Measurements from ENCODE around the gene PSMD11.

PSMD11 gene

GRCh38 chr17:32452281-32452680, 8.0 kb downstream of the PSMD11 start:
- Mint-ChIP-seq H3K36me3 (ENCODE audit: low read depth) (peaks cover 83% of the 10 kb centered on the region), H3K27ac (no peak overlapping the region), H3K4me3 (no peak overlapping the region), H3K4me1 (ENCODE audit: low read depth) (peaks cover 17% of the 10 kb centered on the region), H3K27me3 (no peaks in the 10 kb centered on the region), H3K9me3 (no peaks in the 10 kb centered on the region)

- Mint-ChIP-seq H3K36me3 (ENCODE audit: low read depth) (peaks cover 87% of the 10 kb centered on the region), H3K9me3 (no peaks in the 10 kb centered on the region)
Measured at GRCh38 chr17:32453370-32453769, 9.1 kb downstream of the PSMD11 start.

GRCh38 chr17:32458371-32458770, 14.1 kb downstream of the PSMD11 start:
- H3K27me3 Mint-ChIP-seq: no peaks in the 10 kb centered on the region
- peaks cover 82% of the 10 kb centered on the region for H3K36me3 Mint-ChIP-seq (ENCODE audit: low read depth)
- peak overlapping the region; percentile 62 for H3K27ac Mint-ChIP-seq
- peaks cover 38% of the 10 kb centered on the region for H3K4me1 Mint-ChIP-seq (ENCODE audit: low read depth)
- H3K9me3 Mint-ChIP-seq: no peaks in the 10 kb centered on the region
- no peak overlapping the region for H3K4me3 Mint-ChIP-seq

More at GRCh38 chr17:32453370-32453769, 9.1 kb downstream of the PSMD11 start:
- no peak overlapping the region for H3K4me3 Mint-ChIP-seq
- no peaks in the 10 kb centered on the region for H3K27me3 Mint-ChIP-seq
- H3K27ac Mint-ChIP-seq: no peak overlapping the region
- peaks cover 24% of the 10 kb centered on the region for H3K4me1 Mint-ChIP-seq (ENCODE audit: low read depth)

- Mint-ChIP-seq H3K27me3 (no peaks in the 10 kb centered on the region), H3K27ac (no peak overlapping the region), H3K9me3 (no peaks in the 10 kb centered on the region), H3K36me3 (ENCODE audit: low read depth) (peaks cover 77% of the 10 kb centered on the region), H3K4me3 (no peak overlapping the region), H3K4me1 (ENCODE audit: low read depth) (peaks cover 38% of the 10 kb centered on the region)
Measured at GRCh38 chr17:32460054-32460453, 15.7 kb downstream of the PSMD11 start.

- peak overlapping the region; percentile 41 for H3K27ac Mint-ChIP-seq
Measured at GRCh38 chr17:32461498-32461852, 17.2 kb downstream of the PSMD11 start.

GRCh38 chr17:32461853-32462617, 17.7 kb downstream of the PSMD11 start:
- no peak overlapping the region for H3K4me3 Mint-ChIP-seq
- H3K27me3 Mint-ChIP-seq: no peaks in the 10 kb centered on the region
- peaks cover 35% of the 10 kb centered on the region for H3K4me1 Mint-ChIP-seq (ENCODE audit: low read depth)
- peak overlapping the region; percentile 41 for H3K27ac Mint-ChIP-seq
- H3K36me3 Mint-ChIP-seq (ENCODE audit: low read depth): peaks cover 81% of the 10 kb centered on the region
- no peaks in the 10 kb centered on the region for H3K9me3 Mint-ChIP-seq

More at GRCh38 chr17:32461498-32461852, 17.2 kb downstream of the PSMD11 start:
- Mint-ChIP-seq H3K9me3 (no peaks in the 10 kb centered on the region), H3K4me3 (no peak overlapping the region), H3K27me3 (no peaks in the 10 kb centered on the region), H3K4me1 (ENCODE audit: low read depth) (peaks cover 38% of the 10 kb centered on the region), H3K36me3 (ENCODE audit: low read depth) (peaks cover 80% of the 10 kb centered on the region)

- Mint-ChIP-seq H3K4me3 (no peak overlapping the region), H3K27ac (no peak overlapping the region), H3K9me3 (no peaks in the 10 kb centered on the region), H3K27me3 (no peaks in the 10 kb centered on the region), H3K4me1 (ENCODE audit: low read depth) (peaks cover 22% of the 10 kb centered on the region), H3K36me3 (ENCODE audit: low read depth) (peaks cover 79% of the 10 kb centered on the region)
Measured at GRCh38 chr17:32463304-32463703, 19.0 kb downstream of the PSMD11 start.

GRCh38 chr17:32464374-32464773, 20.1 kb downstream of the PSMD11 start:
- Mint-ChIP-seq H3K4me1 (ENCODE audit: low read depth) (peaks cover 18% of the 10 kb centered on the region), H3K36me3 (ENCODE audit: low read depth) (peaks cover 79% of the 10 kb centered on the region), H3K27ac (no peak overlapping the region), H3K9me3 (no peaks in the 10 kb centered on the region), H3K4me3 (no peak overlapping the region), H3K27me3 (no peaks in the 10 kb centered on the region)

- Mint-ChIP-seq H3K27ac (peak overlapping the region; percentile 29), H3K4me3 (no peak overlapping the region), H3K27me3 (no peaks in the 10 kb centered on the region), H3K36me3 (ENCODE audit: low read depth) (peaks cover 77% of the 10 kb centered on the region), H3K9me3 (no peaks in the 10 kb centered on the region), H3K4me1 (ENCODE audit: low read depth) (no peaks in the 10 kb centered on the region)
Measured at GRCh38 chr17:32467949-32468348, 23.6 kb downstream of the PSMD11 start.

- H3K27me3 Mint-ChIP-seq: no peaks in the 10 kb centered on the region
- no peaks in the 10 kb centered on the region for H3K4me1 Mint-ChIP-seq (ENCODE audit: low read depth)
- no peaks in the 10 kb centered on the region for H3K9me3 Mint-ChIP-seq
- H3K27ac Mint-ChIP-seq: no peak overlapping the region
- no peak overlapping the region for H3K4me3 Mint-ChIP-seq
- H3K36me3 Mint-ChIP-seq (ENCODE audit: low read depth): peaks cover 82% of the 10 kb centered on the region
Measured at GRCh38 chr17:32470405-32471167, 26.3 kb downstream of the PSMD11 start.

GRCh38 chr17:32471652-32472051, 27.3 kb downstream of the PSMD11 start:
- no peaks in the 10 kb centered on the region for H3K9me3 Mint-ChIP-seq
- H3K27ac Mint-ChIP-seq: no peak overlapping the region
- H3K4me3 Mint-ChIP-seq: no peak overlapping the region
- H3K27me3 Mint-ChIP-seq: no peaks in the 10 kb centered on the region
- H3K36me3 Mint-ChIP-seq (ENCODE audit: low read depth): peaks cover 79% of the 10 kb centered on the region
- no peaks in the 10 kb centered on the region for H3K4me1 Mint-ChIP-seq (ENCODE audit: low read depth)

GRCh38 chr17:32475258-32475657, 30.9 kb downstream of the PSMD11 start:
- Mint-ChIP-seq H3K27me3 (no peaks in the 10 kb centered on the region), H3K4me1 (ENCODE audit: low read depth) (no peaks in the 10 kb centered on the region), H3K27ac (no peak overlapping the region), H3K4me3 (no peak overlapping the region), H3K9me3 (no peaks in the 10 kb centered on the region), H3K36me3 (ENCODE audit: low read depth) (peaks cover 80% of the 10 kb centered on the region)

GRCh38 chr17:32477220-32477619, 32.9 kb downstream of the PSMD11 start:
- Mint-ChIP-seq H3K4me3 (no peak overlapping the region), H3K4me1 (ENCODE audit: low read depth) (no peaks in the 10 kb centered on the region), H3K27me3 (no peaks in the 10 kb centered on the region), H3K36me3 (ENCODE audit: low read depth) (peaks cover 79% of the 10 kb centered on the region), H3K9me3 (no peaks in the 10 kb centered on the region), H3K27ac (no peak overlapping the region)

- no peaks in the 10 kb centered on the region for H3K4me1 Mint-ChIP-seq (ENCODE audit: low read depth)
- H3K27ac Mint-ChIP-seq: no peak overlapping the region
- H3K36me3 Mint-ChIP-seq (ENCODE audit: low read depth): peaks cover 77% of the 10 kb centered on the region
- no peak overlapping the region for H3K4me3 Mint-ChIP-seq
- H3K27me3 Mint-ChIP-seq: no peaks in the 10 kb centered on the region
- no peaks in the 10 kb centered on the region for H3K9me3 Mint-ChIP-seq
Measured at GRCh38 chr17:32479074-32479617, 34.8 kb downstream of the PSMD11 start.

GRCh38 chr17:32481193-32481592, 36.9 kb downstream of the PSMD11 start:
- H3K27ac Mint-ChIP-seq: peak overlapping the region; percentile 66

More at GRCh38 chr17:32481193-32481592, 36.9 kb downstream of the PSMD11 start:
- H3K4me3 Mint-ChIP-seq: no peak overlapping the region
- peaks cover 62% of the 10 kb centered on the region for H3K36me3 Mint-ChIP-seq (ENCODE audit: low read depth)
- H3K9me3 Mint-ChIP-seq: no peaks in the 10 kb centered on the region
- peaks cover 4% of the 10 kb centered on the region for H3K4me1 Mint-ChIP-seq (ENCODE audit: low read depth)
- no peaks in the 10 kb centered on the region for H3K27me3 Mint-ChIP-seq

Data from stimulated activated naive CD8-positive, alpha-beta T cell treated with anti-CD3 and anti-CD28 coated beads, Interleukin-15, Interleukin-2, amounts not matched to agents 100 ng/mL and 50 ng/mL, for 24 hours (primary cell).